ENCODE results near the gene ARRB1.

GRCh38 chr11:75289919-75290318, 61.5 kb downstream of the ARRB1 start:
- TF ChIP-seq CTCF (IDR thresholded peaks at IDR 0.05) (no peak), POLR2A (IDR thresholded peaks at IDR 0.05) (no peak)
